HG03103 (cell line): ENCODE results near the gene OXER1.

ENCODE experiments used
- ATAC-seq: cut with Tn5 transposase; IDR thresholded peaks from one replicate; pipeline ENCODE4 v1.9.1; 2021; ENCODE audit warnings: low read depth; ENCODE audit not compliant: unreplicated experiment

The OXER1 gene

GRCh38 chr2:42794271-42795046 is 30.5 kb upstream of the OXER1 start:
- no peak for ATAC-seq

- ATAC-seq = no peak
These were observed 29.7 kb upstream of the OXER1 start for GRCh38 chr2:42793334-42794270.

- peak; percentile 25 for ATAC-seq
These were observed 28.8 kb upstream of the OXER1 start, which contains the start of gene HAAO for GRCh38 chr2:42792583-42793333. Gene HAAO, minus strand, starts transcription at chr2:42792583. Its CDS starts 47 bp downstream, at chr2:42792536.

- peak; percentile 22 for ATAC-seq
These were observed 28.2 kb upstream of the OXER1 start for GRCh38 chr2:42792087-42792582.

- no peak for ATAC-seq
These were observed 27.7 kb upstream of the OXER1 start for GRCh38 chr2:42791606-42792005.

- ATAC-seq = no peak
These were observed 25.8 kb upstream of the OXER1 start for GRCh38 chr2:42789751-42790150.

GRCh38 chr2:42788882-42789281 is 24.9 kb upstream of the OXER1 start:
- ATAC-seq = no peak

- ATAC-seq = no peak
These were observed 24.5 kb upstream of the OXER1 start for GRCh38 chr2:42788478-42788793.

GRCh38 chr2:42787788-42788477 is 24.0 kb upstream of the OXER1 start:
- ATAC-seq = no peak

GRCh38 chr2:42787424-42787787 is 23.5 kb upstream of the OXER1 start:
- ATAC-seq = no peak

GRCh38 chr2:42786561-42787345 is 22.8 kb upstream of the OXER1 start:
- ATAC-seq = no peak

GRCh38 chr2:42784204-42784880 is 20.4 kb upstream of the OXER1 start:
- no peak for ATAC-seq

- no peak for ATAC-seq
These were observed 19.6 kb upstream of the OXER1 start for GRCh38 chr2:42783511-42783910.

- no peak for ATAC-seq
These were observed 17.2 kb upstream of the OXER1 start for GRCh38 chr2:42781181-42781580.

- ATAC-seq = no peak
These were observed 14.2 kb upstream of the OXER1 start for GRCh38 chr2:42777883-42778805.

GRCh38 chr2:42775810-42776209 is 11.9 kb upstream of the OXER1 start:
- no peak for ATAC-seq

GRCh38 chr2:42775186-42775585 is 11.3 kb upstream of the OXER1 start:
- no peak for ATAC-seq
